Upper lobe of right lung (tissue), 1 donor: Measurements from ENCODE around the gene IMPG1. TPM values are rescaled to one million over a fixed set of nuclear protein-coding genes. Genes with fewer than 3 reads are reported as not detected.

Experiments
- ATAC-seq: fragments of 200-7000 bp; cut with Tn5 transposase; one replicate; pipeline ENCODE4 v1.9.1; 2020; ENCODE audit warnings: mild to moderate bottlenecking, moderate library complexity
- DNase-seq: peaks from one replicate; pipeline ENCODE4 v3.0.0-alpha.2; 2020
- H3K27ac ChIP-seq: fragments of 200-600 bp; one replicate; pipeline ENCODE4 v1.8.0; 2022
- H3K27me3 ChIP-seq: fragments of 200-600 bp; one replicate; pipeline ENCODE4 v1.8.0; 2022; ENCODE audit warnings: mild to moderate bottlenecking
- H3K36me3 ChIP-seq: fragments of 200-600 bp; one replicate; pipeline ENCODE4 v1.8.0; 2022
- H3K4me1 ChIP-seq: fragments of 200-600 bp; one replicate; pipeline ENCODE4 v1.8.0; 2022
- H3K4me3 ChIP-seq: fragments of 200-600 bp; one replicate; pipeline ENCODE4 v1.8.0; 2022; ENCODE audit warnings: mild to moderate bottlenecking
- H3K9me3 ChIP-seq: fragments of 200-600 bp; one replicate; pipeline ENCODE4 v1.8.0; 2022
- intact Hi-C: fragments of 100-400 bp; cut with DNase I; formaldehyde crosslinking; loops from one replicate; pipeline ENCODE4 v1.11.0; 2022
- total RNA-seq: library from RNA; stranded (reverse); fragmentation: NEBNext Ultra II Directional; extraction: Animal tissue kit (Norgen Biotek cat#: 25700); gene quantifications from one replicate; pipeline ENCODE4 v1.2.1, GENCODE V29; 2021
- TF ChIP-seq, protein P1 (sequence below): fragments of 200-600 bp; IDR thresholded peaks from one replicate; pipeline ENCODE4 v1.8.0; 2022; ENCODE audit warnings: antibody characterized with exemption
- donor health status: DM: no; HTN: yes; CAD: no; lungs with severe emphysema.

IMPG1 gene
- total RNA-seq, 1 donor from 2014 or later = not detected

DNA sequence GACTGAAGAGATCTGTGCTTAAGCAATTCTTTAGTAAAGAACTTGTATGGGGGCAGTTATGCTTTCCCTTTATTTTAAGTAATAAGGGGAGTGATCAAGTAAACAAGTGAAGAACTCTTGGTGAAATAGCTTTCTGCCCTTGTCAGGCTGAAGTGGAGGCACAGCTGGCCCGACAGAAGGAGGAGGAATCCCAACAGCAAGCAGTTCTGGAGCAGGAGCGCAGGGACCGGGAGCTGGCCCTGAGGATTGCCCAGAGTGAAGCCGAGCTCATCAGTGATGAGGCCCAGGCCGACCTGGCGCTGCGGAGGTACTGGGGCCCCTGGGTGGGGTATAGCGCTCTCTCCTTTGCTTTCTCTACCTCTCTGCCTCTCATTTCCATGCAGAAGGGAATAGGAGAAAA, 180.1 kb downstream of the IMPG1 start:
- Histone ChIP-seq H3K27me3 (no peaks in the 10 kb centered on the region), H3K4me1 (no peaks in the 10 kb centered on the region), H3K9me3 (no peaks in the 10 kb centered on the region), H3K4me3 (no peak overlapping the region), H3K27ac (no peak overlapping the region), H3K36me3 (peaks cover 26% of the 10 kb centered on the region)
- TF ChIP-seq, protein P1, sequence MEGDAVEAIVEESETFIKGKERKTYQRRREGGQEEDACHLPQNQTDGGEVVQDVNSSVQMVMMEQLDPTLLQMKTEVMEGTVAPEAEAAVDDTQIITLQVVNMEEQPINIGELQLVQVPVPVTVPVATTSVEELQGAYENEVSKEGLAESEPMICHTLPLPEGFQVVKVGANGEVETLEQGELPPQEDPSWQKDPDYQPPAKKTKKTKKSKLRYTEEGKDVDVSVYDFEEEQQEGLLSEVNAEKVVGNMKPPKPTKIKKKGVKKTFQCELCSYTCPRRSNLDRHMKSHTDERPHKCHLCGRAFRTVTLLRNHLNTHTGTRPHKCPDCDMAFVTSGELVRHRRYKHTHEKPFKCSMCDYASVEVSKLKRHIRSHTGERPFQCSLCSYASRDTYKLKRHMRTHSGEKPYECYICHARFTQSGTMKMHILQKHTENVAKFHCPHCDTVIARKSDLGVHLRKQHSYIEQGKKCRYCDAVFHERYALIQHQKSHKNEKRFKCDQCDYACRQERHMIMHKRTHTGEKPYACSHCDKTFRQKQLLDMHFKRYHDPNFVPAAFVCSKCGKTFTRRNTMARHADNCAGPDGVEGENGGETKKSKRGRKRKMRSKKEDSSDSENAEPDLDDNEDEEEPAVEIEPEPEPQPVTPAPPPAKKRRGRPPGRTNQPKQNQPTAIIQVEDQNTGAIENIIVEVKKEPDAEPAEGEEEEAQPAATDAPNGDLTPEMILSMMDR = no peak
- DNase-seq (no peak), ATAC-seq (peak; percentile 80)
- intact Hi-C loops = no loop called here

DNA sequence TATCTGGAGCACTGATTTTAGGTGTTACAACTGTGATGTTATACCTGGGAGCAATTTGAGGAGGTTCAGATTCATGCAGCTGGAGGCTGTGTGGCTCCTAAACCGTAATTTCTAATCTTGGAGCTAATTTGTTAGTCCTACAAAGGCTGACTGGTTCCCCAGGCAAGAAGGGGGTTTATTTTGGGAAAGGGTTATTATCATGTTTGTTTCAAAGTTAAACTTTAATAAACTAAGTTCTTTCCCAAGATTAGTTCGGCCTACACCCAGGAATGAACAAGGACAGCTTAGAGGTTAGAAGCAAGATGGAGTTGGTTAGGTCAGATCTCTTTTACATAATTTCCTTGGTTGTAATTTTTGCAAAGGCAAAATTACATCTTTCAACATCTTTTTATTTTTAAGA, 187.6 kb downstream of the IMPG1 start:
- H3K4me3 ChIP-seq = no peak overlapping the region
- intact Hi-C loops = no loop called here
- H3K27ac ChIP-seq = no peak overlapping the region
- DNase-seq (no peak), ATAC-seq (no peak)
- H3K9me3 ChIP-seq = no peaks in the 10 kb centered on the region
- H3K4me1 ChIP-seq = no peaks in the 10 kb centered on the region
- H3K36me3 ChIP-seq = peaks cover 16% of the 10 kb centered on the region
- TF ChIP-seq, protein P1 = no peak
- no peaks in the 10 kb centered on the region for H3K27me3 ChIP-seq

DNA sequence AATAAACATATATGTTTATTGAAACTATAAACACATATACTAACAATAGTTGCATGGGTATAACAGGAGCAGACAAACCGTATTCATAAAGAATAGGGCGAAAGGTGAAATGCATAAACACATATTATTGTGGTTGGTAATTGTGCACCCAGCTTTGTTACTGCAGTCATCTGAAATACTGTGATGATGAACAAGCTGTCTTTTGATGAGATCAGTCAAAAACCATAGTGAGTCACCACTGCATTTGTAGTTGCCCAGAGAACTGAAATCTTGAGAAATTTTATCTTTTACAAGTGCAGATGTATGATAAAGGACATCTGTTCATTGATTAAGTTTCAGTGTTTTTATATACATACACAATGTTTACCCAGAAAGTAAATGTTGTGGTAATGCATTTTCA, 189.7 kb downstream of the IMPG1 start:
- no peak overlapping the region for H3K4me3 ChIP-seq
- no peak overlapping the region for H3K27ac ChIP-seq
- no peak for ATAC-seq
- H3K4me1 ChIP-seq = no peaks in the 10 kb centered on the region
- TF ChIP-seq, protein P1 = no peak
- H3K36me3 ChIP-seq = peaks cover 19% of the 10 kb centered on the region
- no peaks in the 10 kb centered on the region for H3K27me3 ChIP-seq
- no peak for DNase-seq
- intact Hi-C loops = no loop called here
- H3K9me3 ChIP-seq = no peaks in the 10 kb centered on the region

DNA sequence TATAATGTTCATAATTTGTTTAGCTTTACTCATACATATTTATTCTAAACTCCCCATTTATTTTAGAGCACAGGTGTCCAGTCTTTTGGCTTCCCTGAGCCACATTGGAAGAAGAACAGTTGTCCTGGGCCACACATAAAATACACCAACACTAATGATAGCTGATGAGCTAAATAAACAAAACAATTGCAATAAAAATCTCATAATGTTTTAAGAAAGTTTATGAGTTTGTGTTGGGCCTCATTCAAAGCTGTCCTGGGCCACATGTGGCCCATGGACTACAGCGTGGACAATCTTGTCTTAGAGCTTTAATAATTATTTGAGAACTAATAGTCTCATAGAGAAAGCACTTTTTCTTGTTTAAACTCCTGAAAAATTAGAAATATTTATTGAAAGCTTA, 192.2 kb downstream of the IMPG1 start:
- Histone ChIP-seq H3K27me3 (no peaks in the 10 kb centered on the region), H3K9me3 (no peaks in the 10 kb centered on the region), H3K27ac (no peak overlapping the region), H3K36me3 (peaks cover 19% of the 10 kb centered on the region), H3K4me1 (no peaks in the 10 kb centered on the region), H3K4me3 (no peak overlapping the region)
- DNase-seq (no peak), ATAC-seq (no peak)
- TF ChIP-seq, protein P1 = no peak
- intact Hi-C loops = no loop called here

DNA sequence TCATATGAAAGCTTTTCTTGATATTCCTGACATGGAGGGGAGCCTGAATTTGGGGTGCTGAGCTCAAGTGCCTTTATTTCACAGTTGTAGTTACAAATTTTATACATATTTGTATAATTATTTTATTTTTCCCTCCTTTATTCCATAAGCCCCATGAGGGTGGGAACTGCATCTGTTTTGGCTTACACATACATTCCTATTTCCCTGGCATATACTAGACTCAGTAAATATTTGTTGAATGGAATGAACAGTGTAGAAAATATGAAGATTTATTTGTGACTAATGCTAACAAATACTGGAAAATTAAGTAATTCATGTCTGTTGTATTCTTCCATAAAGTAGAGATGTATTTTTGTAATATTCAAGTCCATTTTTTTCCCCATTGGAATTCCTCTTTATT, 196.3 kb downstream of the IMPG1 start:
- no peaks in the 10 kb centered on the region for H3K4me1 ChIP-seq
- H3K27ac ChIP-seq = no peak overlapping the region
- H3K9me3 ChIP-seq = no peaks in the 10 kb centered on the region
- H3K27me3 ChIP-seq = no peaks in the 10 kb centered on the region
- TF ChIP-seq, protein P1 = no peak
- DNase-seq (no peak), ATAC-seq (no peak)
- H3K36me3 ChIP-seq = peaks cover 40% of the 10 kb centered on the region
- H3K4me3 ChIP-seq = no peak overlapping the region
- intact Hi-C loops = no loop called here

DNA sequence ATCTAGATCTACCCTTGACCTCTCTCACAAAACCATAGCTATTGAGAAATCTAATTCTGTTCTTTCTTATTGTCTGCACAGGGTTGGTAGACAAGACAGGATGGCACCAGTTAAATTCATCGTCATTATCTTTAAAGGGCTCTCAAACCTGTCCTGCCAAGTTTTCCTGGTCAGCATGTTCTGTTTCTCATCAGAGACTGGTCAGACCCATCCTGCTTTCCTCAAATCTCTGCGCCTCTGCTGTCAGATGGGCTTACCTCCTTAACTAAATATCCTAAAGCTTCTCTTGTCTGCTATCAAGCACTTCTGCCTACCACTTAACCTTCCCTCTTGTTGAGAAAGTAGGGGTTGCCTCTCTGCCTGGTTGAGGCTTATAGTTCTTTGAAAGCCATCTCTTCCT, 198.2 kb downstream of the IMPG1 start:
- no peaks in the 10 kb centered on the region for H3K27me3 ChIP-seq
- intact Hi-C loops = no loop called here
- ATAC-seq (no peak), DNase-seq (no peak)
- no peak overlapping the region for H3K4me3 ChIP-seq
- no peaks in the 10 kb centered on the region for H3K4me1 ChIP-seq
- peaks cover 30% of the 10 kb centered on the region for H3K36me3 ChIP-seq
- no peak overlapping the region for H3K27ac ChIP-seq
- TF ChIP-seq, protein P1 = no peak
- no peaks in the 10 kb centered on the region for H3K9me3 ChIP-seq
